Skeletal muscle cell (primary cell): ENCODE data around the gene BMPR1A.
A peak's percentile ranks its signal among the peaks of the same experiment; 100 is the strongest.
"Not testable (repeated sequence)": the region's sequence is repeated elsewhere in the genome, so short reads cannot be mapped to it uniquely, and the experiment has no call there.

Experiments
- DNase-seq: peaks from one replicate; pipeline ENCODE4 v3.0.0-alpha.2; 2010; ENCODE audit warnings: low read depth
- H3K4me3 ChIP-seq: 2 replicates; pipeline ENCODE4 v1.5.1; 2011; ENCODE audit warnings: low read depth, mild to moderate bottlenecking, control low read depth, low read length, moderate library complexity

The BMPR1A gene

DNA sequence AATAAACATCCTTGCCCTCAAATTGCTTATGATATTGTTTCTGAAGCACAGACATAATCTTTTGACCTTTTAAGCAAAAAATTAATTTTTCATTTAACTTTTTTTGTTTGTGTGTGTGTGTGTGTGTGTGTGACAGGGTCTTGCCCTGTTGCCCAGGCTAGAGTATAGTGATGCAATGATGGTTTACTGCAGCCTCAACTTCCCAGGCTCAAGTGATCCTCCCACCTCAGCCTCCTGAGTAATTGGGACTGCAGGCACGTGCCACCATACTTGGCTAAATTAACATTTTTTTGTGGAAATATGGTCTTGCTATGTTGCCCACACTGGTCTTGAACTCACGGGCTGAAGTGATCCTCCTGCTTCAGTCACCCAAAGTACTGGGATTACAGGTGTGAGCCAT lies 68.9 kb downstream of the BMPR1A start:
- no peak for DNase-seq
- no peak overlapping the region for H3K4me3 ChIP-seq

- DNase-seq = no peak
- no peak overlapping the region for H3K4me3 ChIP-seq
Observed at GRCh38 chr10:86827639-86828038, 71.2 kb downstream of the BMPR1A start.

- H3K4me3 ChIP-seq = no peak overlapping the region
- DNase-seq = no peak
Observed at GRCh38 chr10:86828145-86828544, 71.7 kb downstream of the BMPR1A start.

- DNase-seq = no peak
- no peak overlapping the region for H3K4me3 ChIP-seq
Observed at GRCh38 chr10:86829472-86829871, 73.1 kb downstream of the BMPR1A start.

DNA sequence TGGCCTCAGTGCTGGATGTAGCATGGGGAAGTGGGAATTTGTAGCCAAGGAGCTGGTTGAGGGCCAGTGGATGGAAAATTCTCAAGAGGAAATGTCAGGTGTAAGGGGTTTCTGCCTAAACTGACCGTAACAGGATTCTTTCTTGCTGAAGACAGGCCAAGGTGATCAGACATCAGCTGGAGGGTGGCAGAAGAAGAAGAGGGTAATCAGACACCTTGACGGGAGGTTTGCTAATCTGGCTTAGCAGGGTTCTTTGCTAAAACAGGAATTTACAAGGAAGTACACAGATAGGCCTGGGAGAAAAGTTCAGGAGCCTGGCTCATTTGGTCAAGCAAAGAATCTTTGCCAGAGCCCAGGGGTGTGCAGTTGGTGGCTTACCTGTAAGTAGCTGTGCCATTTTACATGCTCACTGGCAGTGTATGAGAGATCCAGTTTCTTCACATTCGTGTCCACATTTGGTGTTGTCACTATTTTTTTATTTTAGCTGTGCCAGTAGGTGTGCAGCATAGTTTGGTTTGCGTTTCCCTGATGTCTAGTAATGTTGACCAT lies 73.7 kb downstream of the BMPR1A start:
- H3K4me3 ChIP-seq = no peak overlapping the region
- DNase-seq = no peak

- DNase-seq = no peak
Observed at GRCh38 chr10:86833969-86834368, 77.5 kb downstream of the BMPR1A start.

GRCh38 chr10:86836044-86836443 lies 79.6 kb downstream of the BMPR1A start:
- H3K4me3 ChIP-seq = no peak overlapping the region
- DNase-seq = no peak

More at GRCh38 chr10:86833969-86834368, 77.5 kb downstream of the BMPR1A start:
- H3K4me3 ChIP-seq = no peak overlapping the region

GRCh38 chr10:86837663-86838062 lies 81.2 kb downstream of the BMPR1A start:
- H3K4me3 ChIP-seq = no peak overlapping the region
- no peak for DNase-seq

- H3K4me3 ChIP-seq = no peak overlapping the region
- DNase-seq = no peak
Observed at GRCh38 chr10:86840498-86840897, 84.1 kb downstream of the BMPR1A start.

- no peak for DNase-seq
- H3K4me3 ChIP-seq = no peak overlapping the region
Observed at GRCh38 chr10:86846088-86846487, 89.7 kb downstream of the BMPR1A start.

DNA sequence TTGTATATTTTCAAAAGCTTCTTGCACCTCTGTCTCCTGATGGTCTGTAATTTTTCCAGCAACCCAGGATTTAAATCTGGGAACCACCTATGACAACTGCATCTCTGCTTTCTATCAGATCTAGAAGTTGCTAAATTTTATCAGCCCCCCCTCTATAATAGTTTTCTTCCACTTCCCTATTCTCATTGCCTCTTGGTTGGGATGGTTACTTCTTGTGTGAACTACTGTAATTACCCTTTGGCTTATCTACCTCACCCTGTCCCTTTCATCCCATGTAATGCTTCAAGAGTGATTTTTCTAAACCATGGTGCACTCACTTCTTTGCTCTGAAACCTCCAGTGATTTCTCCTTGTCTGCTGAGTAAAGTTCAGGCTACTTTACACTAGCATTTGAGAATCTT lies 92.3 kb downstream of the BMPR1A start:
- no peak overlapping the region for H3K4me3 ChIP-seq
- DNase-seq = no peak

GRCh38 chr10:86849181-86849894 lies 92.9 kb downstream of the BMPR1A start:
- H3K4me3 ChIP-seq = no peak overlapping the region
- DNase-seq = no peak

GRCh38 chr10:86850481-86850880 lies 94.1 kb downstream of the BMPR1A start:
- H3K4me3 ChIP-seq = no peak overlapping the region
- DNase-seq = no peak

- H3K4me3 ChIP-seq = no peak overlapping the region
- peak; percentile 94 for DNase-seq
Observed at GRCh38 chr10:86851328-86852207, 95.1 kb downstream of the BMPR1A start.

DNA sequence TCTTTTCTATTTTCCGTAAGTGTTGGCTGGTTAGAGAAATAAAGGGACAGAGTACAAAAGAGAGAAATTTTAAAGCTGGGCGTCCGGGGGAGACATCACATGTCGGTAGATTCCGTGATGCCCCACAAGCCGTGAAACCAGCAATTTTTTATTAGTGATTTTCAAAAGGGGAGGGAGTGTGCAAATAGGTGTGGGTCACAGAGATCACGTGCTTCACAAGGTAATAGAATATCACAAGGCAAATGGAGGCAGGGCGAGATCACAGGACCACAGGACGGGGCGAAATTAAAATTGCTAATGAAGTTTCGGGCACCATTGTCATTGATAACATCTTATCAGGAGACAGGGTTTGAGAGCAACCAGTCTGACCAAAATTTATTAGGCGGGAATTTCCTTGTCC lies 97.2 kb downstream of the BMPR1A start:
- not testable (repeated sequence) for H3K4me3 ChIP-seq, DNase-seq

DNA sequence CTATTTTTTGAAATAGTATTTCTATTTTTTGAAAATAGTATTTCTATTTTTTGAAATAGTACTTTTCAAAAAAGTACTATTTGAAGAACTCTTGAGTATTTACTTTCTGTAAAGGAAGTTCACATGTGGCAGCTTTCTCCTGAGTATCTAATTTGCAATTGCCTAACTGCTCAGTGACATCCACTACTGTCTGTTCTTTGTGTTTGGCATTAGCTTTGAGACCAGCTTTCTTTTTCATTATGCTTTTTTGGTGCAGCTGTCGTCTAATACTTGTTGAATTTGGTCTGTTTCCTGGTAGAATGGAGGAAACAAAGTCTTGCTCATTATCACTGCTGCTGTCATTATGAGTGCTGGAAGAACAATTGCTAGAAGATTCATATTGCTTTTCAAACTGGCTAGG lies 99.1 kb downstream of the BMPR1A start:
- no peak for DNase-seq
- H3K4me3 ChIP-seq = no peak overlapping the region

- H3K4me3 ChIP-seq = no peak overlapping the region
- no peak for DNase-seq
Observed at GRCh38 chr10:86856156-86856555, 99.7 kb downstream of the BMPR1A start.

DNA sequence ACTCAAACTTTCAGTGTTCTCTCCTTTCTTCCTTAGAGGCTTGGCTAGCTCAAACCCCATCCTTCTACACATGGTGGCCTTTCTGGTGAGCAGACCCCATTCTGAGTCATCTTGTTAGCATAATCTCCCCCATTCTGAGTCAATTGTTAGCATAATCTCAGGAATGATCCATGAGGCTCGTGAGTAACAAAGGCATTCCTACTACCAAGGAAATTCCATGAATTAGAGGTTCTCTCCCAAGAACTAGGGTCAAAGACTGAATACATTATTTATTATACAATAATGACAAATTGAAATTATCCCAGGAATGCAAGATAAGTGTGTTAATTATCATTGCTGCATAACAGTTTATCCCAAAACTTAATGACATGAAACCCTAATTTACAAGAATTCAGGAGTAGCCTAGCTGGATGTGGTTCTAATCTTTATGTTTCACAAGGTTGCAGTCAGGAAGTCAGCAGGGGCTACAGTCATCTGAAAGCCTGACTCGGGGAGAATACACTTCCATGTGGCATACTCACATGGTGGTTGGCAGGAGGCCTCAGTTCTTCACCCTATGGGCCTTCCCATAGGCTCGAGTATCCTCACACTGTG lies 100.8 kb downstream of the BMPR1A start:
- DNase-seq = peak; percentile 11
- no peak overlapping the region for H3K4me3 ChIP-seq

DNA sequence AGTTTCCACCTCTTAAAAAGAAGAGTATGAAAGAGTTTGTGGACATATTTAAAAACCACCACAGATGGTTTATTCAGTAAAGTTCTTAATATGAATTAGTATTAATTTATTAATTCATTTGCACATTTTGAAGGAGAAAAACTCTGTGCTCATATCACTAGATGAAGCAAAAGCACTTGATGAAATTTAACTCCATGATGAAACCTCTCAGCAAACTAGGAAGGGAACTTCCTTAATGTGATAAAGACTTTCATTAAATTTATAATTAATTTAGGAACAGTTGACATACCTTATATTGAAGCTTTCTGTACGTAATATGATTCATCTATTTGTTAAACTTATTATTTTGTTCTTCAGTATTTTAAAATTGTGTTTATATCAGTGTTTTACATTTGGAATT lies 101.6 kb downstream of the BMPR1A start:
- no peak overlapping the region for H3K4me3 ChIP-seq
- DNase-seq = no peak

DNA sequence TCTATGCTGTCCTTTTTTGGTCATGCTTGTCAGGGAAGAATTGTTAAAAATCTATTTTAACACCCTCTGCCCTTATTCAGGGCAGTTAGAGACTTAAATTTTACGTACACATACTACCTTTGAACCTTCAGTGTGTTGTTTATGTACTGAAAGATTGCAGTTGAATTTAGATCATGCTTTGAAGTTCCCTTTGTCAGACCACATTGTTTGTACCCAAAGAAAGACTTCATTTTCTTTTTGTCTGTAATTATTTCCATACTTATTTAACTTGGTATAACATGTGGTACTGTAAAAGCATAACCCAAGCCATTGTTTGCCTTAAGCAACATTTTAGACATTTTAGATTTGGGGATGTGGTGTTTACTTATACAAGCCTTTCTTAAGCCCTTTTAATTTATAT lies 104.9 kb downstream of the BMPR1A start:
- no peak overlapping the region for H3K4me3 ChIP-seq
- no peak for DNase-seq
